ELR (cell line): Measurements from ENCODE around the gene EPB41L4A.

Experiments
- DNase-seq: peaks from one replicate; pipeline ENCODE4 v3.0.0-alpha.2; 2015; ENCODE audit warnings: low read depth

EPB41L4A gene

DNA sequence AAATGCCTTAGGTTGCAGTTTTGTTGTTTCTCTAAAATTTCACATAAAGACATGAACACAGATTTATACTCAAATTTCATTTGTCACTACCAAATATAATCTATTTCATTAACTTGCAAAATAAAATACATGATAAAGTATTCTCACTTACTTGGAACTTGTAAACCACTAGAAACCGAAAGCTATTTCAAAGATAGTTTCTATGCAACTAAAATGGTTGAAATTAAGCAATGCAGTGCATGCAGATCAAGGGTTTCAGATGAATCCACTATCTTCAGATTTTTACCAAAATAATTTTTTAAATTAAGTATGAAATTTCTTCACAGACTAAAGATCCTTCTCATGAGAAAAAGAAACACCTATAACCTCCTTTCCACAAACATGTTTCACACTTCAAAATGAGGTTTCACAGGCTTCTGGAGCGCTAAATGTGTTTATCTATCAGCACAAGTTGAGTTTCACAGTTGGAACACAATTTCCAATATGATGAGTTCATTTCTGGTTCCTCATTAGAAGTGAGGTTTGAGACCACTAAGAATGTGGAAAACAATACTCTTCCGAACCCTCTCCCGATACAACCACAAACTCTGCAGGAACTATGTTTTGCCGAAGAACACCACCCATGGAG, 63.9 kb downstream of the EPB41L4A start:
- DNase-seq: no peak

- DNase-seq: no peak
Measured at GRCh38 chr5:112353678-112354077, 65.4 kb downstream of the EPB41L4A start.

DNA sequence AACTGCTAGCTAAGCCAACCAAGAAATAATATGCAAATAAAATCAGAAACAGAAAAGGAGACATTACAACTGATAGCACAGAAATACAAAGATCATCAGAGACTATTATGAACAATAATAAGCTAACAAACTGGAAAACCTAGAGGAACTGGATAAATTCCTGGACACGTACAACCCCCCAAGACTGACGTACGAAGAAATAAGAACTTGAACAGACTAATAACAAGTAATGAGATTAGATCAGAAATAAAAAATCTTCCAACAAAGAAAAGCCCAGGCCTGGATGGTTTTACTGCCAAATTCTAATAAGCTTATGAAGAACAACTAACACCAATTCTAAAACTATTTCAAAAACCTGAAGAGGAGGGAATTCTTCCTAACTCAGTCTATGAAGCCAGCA, 67.9 kb downstream of the EPB41L4A start:
- DNase-seq: no peak

DNA sequence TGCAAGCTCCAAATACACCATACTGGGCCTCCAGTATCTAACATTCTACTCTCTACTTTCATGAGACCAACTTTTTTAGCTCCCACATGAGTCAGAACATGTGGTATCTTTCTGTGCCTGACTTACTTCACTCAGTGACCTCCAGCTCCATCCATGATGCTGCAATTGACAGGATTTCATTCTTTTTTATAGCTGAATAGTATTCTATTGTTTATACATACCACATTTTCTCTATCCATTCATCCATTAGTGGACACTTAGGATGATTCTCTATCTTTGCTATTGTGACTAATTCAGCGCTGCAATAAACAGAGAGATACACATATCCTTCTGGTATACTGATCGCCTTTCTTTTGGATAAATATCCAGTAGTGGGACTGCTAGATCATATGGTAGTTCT, 68.5 kb downstream of the EPB41L4A start:
- no peak for DNase-seq

DNA sequence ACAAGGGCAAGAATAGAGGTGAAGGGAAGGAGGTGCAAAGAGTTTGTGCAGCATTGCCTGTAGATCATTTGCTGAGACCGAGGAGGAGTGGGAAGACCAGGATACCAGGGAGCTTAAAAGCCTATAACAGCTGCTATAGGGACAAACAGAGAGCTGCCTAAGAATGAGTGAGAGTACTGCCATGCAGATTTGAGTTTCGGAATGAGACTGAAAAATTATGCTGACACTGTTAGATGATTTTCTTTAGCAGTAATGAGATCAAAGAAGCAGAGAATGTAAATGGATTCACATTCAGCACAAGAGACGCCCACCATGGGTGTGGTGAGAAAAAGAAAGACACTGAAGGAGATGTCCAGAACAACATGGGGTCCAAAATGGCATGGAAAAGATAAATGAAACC, 69.7 kb downstream of the EPB41L4A start:
- DNase-seq: no peak

GRCh38 chr5:112348915-112349314, 70.2 kb downstream of the EPB41L4A start:
- no peak for DNase-seq

GRCh38 chr5:112348387-112348786, 70.7 kb downstream of the EPB41L4A start:
- DNase-seq: no peak

DNA sequence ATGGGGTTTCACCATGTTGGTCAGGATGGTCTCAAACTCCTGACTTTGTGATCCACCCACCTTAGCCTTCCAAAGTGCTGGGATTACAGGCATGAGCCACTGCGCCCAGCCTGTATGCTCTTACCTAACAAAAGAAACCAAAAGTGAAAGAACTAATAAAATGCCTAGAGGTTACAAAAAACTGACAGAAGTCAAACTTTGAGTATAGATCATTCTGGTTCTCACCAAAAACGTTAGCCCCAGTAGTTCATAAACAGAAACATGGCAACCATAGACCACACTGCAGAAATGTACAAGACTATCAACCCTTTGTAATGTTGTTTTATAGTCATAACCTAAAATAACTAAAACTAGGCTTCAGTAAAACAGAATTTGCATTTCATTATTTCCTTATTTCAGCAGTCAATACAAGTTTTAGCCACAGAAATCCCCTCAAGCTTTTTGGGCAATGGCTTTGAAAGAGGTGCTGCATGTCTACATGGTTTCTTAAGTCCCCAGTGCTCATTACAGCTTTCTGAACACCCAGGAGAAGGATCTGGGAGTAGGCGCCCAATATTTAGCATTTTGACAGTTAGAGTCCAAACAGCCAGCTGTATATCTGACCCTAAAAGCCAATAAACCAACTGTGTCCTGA, 72.5 kb downstream of the EPB41L4A start:
- no peak for DNase-seq

GRCh38 chr5:112344540-112344939, 74.5 kb downstream of the EPB41L4A start:
- DNase-seq: no peak

GRCh38 chr5:112342389-112342788, 76.7 kb downstream of the EPB41L4A start:
- DNase-seq: no peak

GRCh38 chr5:112339761-112340160, 79.3 kb downstream of the EPB41L4A start:
- DNase-seq: no peak

DNA sequence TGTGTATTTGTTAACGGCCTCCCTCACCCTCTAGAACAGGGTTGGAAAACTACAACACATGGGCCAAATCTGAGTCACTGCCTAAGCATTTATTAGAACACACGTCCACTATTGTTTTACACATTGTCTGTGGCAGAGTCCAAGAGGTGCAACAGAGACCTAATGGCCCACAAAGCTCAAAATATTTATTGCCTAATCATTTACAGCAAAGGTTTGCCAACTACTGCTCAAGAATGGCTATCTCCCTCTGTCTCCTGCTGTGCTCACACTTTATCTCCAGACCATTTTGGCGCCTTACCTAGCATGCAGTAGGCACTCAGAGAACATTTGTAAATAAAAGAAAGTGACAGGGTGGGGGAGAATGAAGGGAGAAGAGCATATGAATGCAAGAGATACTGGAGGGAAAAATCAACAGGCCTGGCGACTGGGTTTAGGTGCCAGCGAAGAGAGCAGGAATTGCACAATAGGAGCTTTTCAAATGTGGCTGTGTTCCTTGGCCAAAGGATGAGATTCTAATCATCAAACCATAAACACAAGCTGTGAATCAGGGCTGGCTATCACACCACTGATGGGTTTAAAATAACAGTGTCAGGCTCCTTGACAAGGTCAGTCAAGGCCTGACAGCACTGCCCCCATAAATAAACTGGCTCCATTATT, 80.3 kb downstream of the EPB41L4A start:
- DNase-seq: peak; percentile 12

GRCh38 chr5:112333331-112333781, 85.7 kb downstream of the EPB41L4A start:
- no peak for DNase-seq

GRCh38 chr5:112331892-112332291, 87.2 kb downstream of the EPB41L4A start:
- DNase-seq: no peak

DNA sequence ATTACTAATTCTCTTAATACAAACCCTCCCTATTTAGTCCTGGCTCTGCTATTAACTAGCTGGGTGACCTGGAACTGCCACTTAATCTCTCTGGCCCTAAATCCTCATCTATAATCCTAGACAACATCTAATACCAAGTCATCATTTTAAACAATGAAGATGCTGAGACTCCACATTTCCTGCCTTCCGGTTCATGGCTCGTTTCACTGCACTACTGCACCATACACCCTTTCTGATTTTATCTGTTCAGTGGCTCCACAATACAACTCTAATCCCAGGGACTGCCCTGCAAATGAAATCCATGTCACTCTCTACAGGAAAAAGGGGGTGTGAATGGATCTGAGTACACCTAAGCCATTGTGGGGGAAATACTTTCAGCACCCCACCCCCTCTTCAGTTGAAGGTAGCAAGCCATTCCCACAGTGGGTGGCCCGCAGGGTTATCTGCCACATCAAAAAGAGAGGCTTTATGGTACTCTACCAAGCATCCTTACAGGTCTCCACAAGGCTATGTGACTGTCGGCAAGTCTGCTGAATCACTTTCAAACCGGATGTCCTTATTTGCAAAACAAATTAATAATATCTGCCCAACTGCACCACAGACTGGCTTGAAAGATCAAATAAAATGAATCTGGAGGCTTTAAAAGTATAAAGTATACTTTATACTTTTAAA, 89.5 kb downstream of the EPB41L4A start:
- no peak for DNase-seq

- DNase-seq: no peak
Measured at GRCh38 chr5:112323166-112323565, 95.9 kb downstream of the EPB41L4A start.

- DNase-seq: no peak
Measured at GRCh38 chr5:112320408-112320807, 98.7 kb downstream of the EPB41L4A start.

GRCh38 chr5:112318346-112318745, 100.7 kb downstream of the EPB41L4A start:
- no peak for DNase-seq

GRCh38 chr5:112317866-112318265, 101.2 kb downstream of the EPB41L4A start:
- no peak for DNase-seq

DNA sequence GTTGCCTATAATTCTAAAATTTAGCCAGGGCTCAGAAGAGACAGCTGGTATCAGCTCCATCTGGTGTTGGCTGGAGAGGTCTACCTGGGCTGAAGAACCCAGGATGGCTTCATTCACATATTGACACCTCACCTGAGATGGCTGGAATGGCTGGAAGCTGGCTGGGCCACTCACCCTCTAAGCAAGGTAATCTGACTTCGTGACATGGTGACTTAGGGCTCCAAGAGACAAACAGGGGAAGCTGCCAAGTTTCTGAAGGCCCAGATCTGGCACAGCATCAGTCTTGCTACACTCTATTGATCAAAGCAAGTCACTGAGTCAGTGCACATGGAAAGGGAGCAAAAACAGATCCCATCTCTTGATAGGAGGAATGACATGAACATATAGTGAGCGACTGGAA, 102.3 kb downstream of the EPB41L4A start:
- no peak for DNase-seq

DNA sequence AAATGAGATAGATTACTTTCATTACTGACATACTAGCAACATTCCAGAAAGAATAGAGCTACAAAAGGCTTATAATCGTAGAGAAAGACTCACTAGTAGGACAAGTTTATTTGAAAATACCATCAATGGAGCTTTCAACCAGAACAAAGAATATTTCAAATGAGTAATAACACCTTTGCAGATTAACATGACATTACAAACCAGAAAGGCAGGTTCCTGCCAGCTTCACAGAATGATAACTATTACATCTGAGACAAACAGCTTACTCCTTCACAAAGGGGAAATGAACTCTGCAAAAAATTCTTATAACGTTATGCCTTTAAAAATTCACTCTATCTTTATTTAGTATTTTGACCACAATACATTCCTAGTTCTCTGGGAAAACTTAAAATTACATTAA, 103.1 kb downstream of the EPB41L4A start:
- no peak for DNase-seq

- no peak for DNase-seq
Measured at GRCh38 chr5:112312295-112313275, 106.5 kb downstream of the EPB41L4A start.
